Endothelial cell (in vitro differentiated cells): ENCODE measurements around the gene IL1RAPL1. TPM values are rescaled to one million over a fixed set of nuclear protein-coding genes. Genes with fewer than 3 reads are reported as not detected.

Source experiments
- DNase-seq: peaks from one replicate; pipeline ENCODE4 v3.0.0; 2021; ENCODE audit warnings: low spot score
- H3K27ac Mint-ChIP-seq: one replicate; pipeline ENCODE4 v1.8.0; 2021; ENCODE audit warnings: mixed read lengths, inconsistent platforms; ENCODE audit not compliant: unreplicated experiment
- H3K27me3 Mint-ChIP-seq: one replicate; pipeline ENCODE4 v1.8.0; 2021; ENCODE audit warnings: mild to moderate bottlenecking, moderate library complexity, mixed read lengths, inconsistent platforms; ENCODE audit not compliant: unreplicated experiment
- H3K36me3 Mint-ChIP-seq: one replicate; pipeline ENCODE4 v1.8.0; 2021; ENCODE audit warnings: mild to moderate bottlenecking, low read depth, mixed read lengths, inconsistent platforms; ENCODE audit not compliant: unreplicated experiment
- H3K4me1 Mint-ChIP-seq: one replicate; pipeline ENCODE4 v1.8.0; 2021; ENCODE audit warnings: mild to moderate bottlenecking, mixed read lengths, inconsistent platforms; ENCODE audit not compliant: unreplicated experiment
- H3K4me3 Mint-ChIP-seq: one replicate; pipeline ENCODE4 v1.8.0; 2021; ENCODE audit warnings: mild to moderate bottlenecking, mixed read lengths, inconsistent platforms; ENCODE audit not compliant: unreplicated experiment
- H3K9me3 Mint-ChIP-seq: one replicate; pipeline ENCODE4 v1.8.0; 2021; ENCODE audit warnings: mixed read lengths, inconsistent platforms; ENCODE audit not compliant: unreplicated experiment
- total RNA-seq: library from RNA; stranded (reverse); fragmentation: NEBNext Ultra II Directional; extraction: Animal tissue kit (Norgen Biotek cat#: 25700); gene quantifications from one replicate; pipeline ENCODE4 v1.2.1, GENCODE V29; 2021; ENCODE audit not compliant: unreplicated experiment
- TF ChIP-seq, protein P1 (sequence below): fragments of 200-600 bp; sonication (generic); IDR thresholded peaks from one replicate; pipeline ENCODE4 v1.5.0; 2021; ENCODE audit warnings: antibody characterized with exemption; ENCODE audit not compliant: unreplicated experiment

IL1RAPL1 gene
- total RNA-seq, 1 donor from 2014 or later = 0.18 TPM

DNA sequence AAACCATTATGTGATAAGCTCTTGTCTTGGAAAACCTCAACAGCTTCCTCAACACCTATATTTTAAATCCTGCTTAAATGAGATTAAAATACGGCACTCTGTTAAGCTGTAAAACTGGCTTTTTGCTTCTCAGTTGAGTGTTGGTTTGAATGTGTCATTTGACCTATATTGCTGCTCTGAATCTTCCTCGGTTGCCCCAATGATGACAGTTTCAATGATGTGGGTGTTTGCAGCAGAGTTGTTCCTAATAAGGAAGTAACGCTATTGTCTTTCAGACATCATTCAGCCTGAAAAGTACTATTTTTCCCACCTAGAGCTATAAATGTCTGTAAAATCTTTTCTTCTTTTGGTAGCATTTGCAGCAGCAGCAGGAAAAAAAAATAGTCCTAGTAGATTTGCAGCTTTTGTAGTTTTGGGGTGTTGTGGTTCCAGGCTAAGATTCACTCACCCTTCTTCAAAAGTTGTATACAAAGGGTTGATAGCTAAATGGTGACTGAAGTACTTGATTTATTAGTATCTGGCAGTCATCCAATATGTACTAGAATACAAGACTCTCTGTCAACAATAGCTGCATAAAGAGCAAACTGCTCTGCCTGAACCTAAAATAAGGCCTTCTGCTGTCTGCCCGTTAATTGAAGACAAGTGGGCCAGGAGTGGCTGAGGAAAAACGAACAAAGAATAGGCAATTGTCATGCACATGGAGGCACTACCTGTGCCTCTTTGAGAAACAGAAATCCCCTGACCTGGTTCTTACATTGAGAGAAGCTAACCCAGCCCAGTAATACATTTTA lies 333.1 kb downstream of the IL1RAPL1 start:
- Mint-ChIP-seq H3K4me1 (no peaks in the 10 kb centered on the region), H3K27ac (no peak overlapping the region), H3K36me3 (no peaks in the 10 kb centered on the region), H3K4me3 (no peak overlapping the region), H3K27me3 (no peaks in the 10 kb centered on the region), H3K9me3 (no peaks in the 10 kb centered on the region)
- TF ChIP-seq, protein P1, sequence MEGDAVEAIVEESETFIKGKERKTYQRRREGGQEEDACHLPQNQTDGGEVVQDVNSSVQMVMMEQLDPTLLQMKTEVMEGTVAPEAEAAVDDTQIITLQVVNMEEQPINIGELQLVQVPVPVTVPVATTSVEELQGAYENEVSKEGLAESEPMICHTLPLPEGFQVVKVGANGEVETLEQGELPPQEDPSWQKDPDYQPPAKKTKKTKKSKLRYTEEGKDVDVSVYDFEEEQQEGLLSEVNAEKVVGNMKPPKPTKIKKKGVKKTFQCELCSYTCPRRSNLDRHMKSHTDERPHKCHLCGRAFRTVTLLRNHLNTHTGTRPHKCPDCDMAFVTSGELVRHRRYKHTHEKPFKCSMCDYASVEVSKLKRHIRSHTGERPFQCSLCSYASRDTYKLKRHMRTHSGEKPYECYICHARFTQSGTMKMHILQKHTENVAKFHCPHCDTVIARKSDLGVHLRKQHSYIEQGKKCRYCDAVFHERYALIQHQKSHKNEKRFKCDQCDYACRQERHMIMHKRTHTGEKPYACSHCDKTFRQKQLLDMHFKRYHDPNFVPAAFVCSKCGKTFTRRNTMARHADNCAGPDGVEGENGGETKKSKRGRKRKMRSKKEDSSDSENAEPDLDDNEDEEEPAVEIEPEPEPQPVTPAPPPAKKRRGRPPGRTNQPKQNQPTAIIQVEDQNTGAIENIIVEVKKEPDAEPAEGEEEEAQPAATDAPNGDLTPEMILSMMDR = no peak
- no peak for DNase-seq

- DNase-seq = no peak
- no peaks in the 10 kb centered on the region for H3K27me3 Mint-ChIP-seq
- no peak overlapping the region for H3K4me3 Mint-ChIP-seq
- H3K9me3 Mint-ChIP-seq = no peaks in the 10 kb centered on the region
- TF ChIP-seq, protein P1 = no peak
- no peak overlapping the region for H3K27ac Mint-ChIP-seq
- H3K4me1 Mint-ChIP-seq = no peaks in the 10 kb centered on the region
- H3K36me3 Mint-ChIP-seq = no peaks in the 10 kb centered on the region
Measured at GRCh38 chrX:28922106-28922505, 334.9 kb downstream of the IL1RAPL1 start.

- TF ChIP-seq, protein P1 = no peak
- Mint-ChIP-seq H3K4me3 (no peak overlapping the region), H3K4me1 (no peaks in the 10 kb centered on the region), H3K36me3 (no peaks in the 10 kb centered on the region), H3K27ac (no peak overlapping the region), H3K27me3 (no peaks in the 10 kb centered on the region), H3K9me3 (no peaks in the 10 kb centered on the region)
- no peak for DNase-seq
Measured at GRCh38 chrX:28946846-28947245, 359.6 kb downstream of the IL1RAPL1 start.

DNA sequence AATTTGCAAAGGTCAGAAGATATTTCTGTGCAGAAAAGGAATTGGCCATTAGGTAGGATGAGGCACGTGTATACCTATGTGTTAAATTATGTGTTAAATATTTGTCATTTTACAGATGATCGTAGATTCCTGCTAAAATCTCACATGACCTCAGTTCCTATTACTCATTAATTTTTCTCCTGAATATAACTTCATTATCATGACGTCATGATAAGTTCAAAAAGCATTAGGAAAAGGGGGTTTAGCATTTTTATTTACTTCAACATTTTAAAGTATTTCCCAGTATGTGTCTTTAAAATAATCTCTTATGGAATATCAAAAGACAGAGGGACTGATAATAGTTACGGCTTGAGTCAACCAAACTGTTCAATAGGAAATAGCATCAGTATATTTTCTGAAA lies 372.8 kb downstream of the IL1RAPL1 start:
- no peak for DNase-seq
- Mint-ChIP-seq H3K4me3 (no peak overlapping the region), H3K27me3 (no peaks in the 10 kb centered on the region), H3K27ac (no peak overlapping the region), H3K4me1 (no peaks in the 10 kb centered on the region), H3K36me3 (no peaks in the 10 kb centered on the region), H3K9me3 (no peaks in the 10 kb centered on the region)
- TF ChIP-seq, protein P1 = no peak

GRCh38 chrX:28966331-28966730 lies 379.1 kb downstream of the IL1RAPL1 start:
- TF ChIP-seq, protein P1 = no peak
- no peak for DNase-seq
- Mint-ChIP-seq H3K36me3 (no peaks in the 10 kb centered on the region), H3K4me1 (no peaks in the 10 kb centered on the region), H3K27ac (no peak overlapping the region), H3K27me3 (no peaks in the 10 kb centered on the region), H3K9me3 (no peaks in the 10 kb centered on the region), H3K4me3 (no peak overlapping the region)
